ENCODE data around the gene DOLK. TPM values are rescaled to one million over a fixed set of nuclear protein-coding genes. Genes with fewer than 3 reads are reported as not detected.

Gene DOLK
- total RNA-seq, result 11.1 and 12.2 TPM in 2 replicates
- total RNA-seq (2013), result 8.7 TPM
- polyA plus RNA-seq, result 1.9 and 3.0 TPM in 2 replicates
- 18.6 and 21.8 TPM in 2 replicates for polyA minus RNA-seq

- H3K4me2 ChIP-seq (replicated peaks; ENCODE audit: low read depth, low read length, poor library complexity, severe bottlenecking), result peak within 1 kb of the TSS; percentile 91
- H3K4me3 ChIP-seq (ENCODE audit: control extremely low read depth in 1 of 5, extremely low read depth in 1 of 5, insufficient read depth in 1 of 5, low read depth in 2 of 5, low read length in 4 of 5), result peak within 1 kb of the TSS; percentile 64 to 95 (median 84)
- Mint-ChIP-seq H3K4me3 (peak within 1 kb of the TSS; percentile 97), H3K9me3 (ENCODE audit: insufficient read depth) (no peaks in the 10 kb centered on the region), H3K27me3 (no peaks in the 10 kb centered on the region), H3K4me1 (peaks cover 27% of the 10 kb centered on the region), H3K27ac (peak within 1 kb of the TSS; percentile 98)
- peaks cover 44% of the 10 kb centered on the region for H3K79me2 ChIP-seq (ENCODE audit: control insufficient read depth, insufficient read depth, low read length)
- H2AFZ ChIP-seq (ENCODE audit: insufficient read depth, low read depth, low read length, poor library complexity, severe bottlenecking), result peak within 1 kb of the TSS; percentile 87
- H3K27ac ChIP-seq (ENCODE audit: low read length in 2 of 2), result peak within 1 kb of the TSS; percentile 91 to 96
- DNase-seq (peak; percentile 98), ATAC-seq (ENCODE audit: low read depth) (peak; percentile 86)
- POLR2A ChIA-PET, result interaction anchor here (0.7 to 1.1 kb wide), 2 partner anchors 248 to 498 kb away, joined by 3 read pairs; no protein-coding TSS in a partner anchor
- no peaks in the 10 kb centered on the region for H4K20me1 ChIP-seq (ENCODE audit: control insufficient read depth, insufficient read depth, low read length, poor library complexity, severe bottlenecking)
- peak within 1 kb of the TSS; percentile 85 for H3K9ac ChIP-seq (ENCODE audit: low read length)
- WGBS (ENCODE audit: insufficient coverage), result 1% methylated on average over 78 of the region's 86 CpGs
- H3K9me3 ChIP-seq (ENCODE audit: control extremely low read depth in 1 of 3, control insufficient read depth in 2 of 3, insufficient read depth in 1 of 3, low read length in 2 of 3), result no peaks in the 10 kb centered on the region
- no peaks in the 10 kb centered on the region for H3K27me3 ChIP-seq (replicated peaks in 1 of 4; ENCODE audit: control extremely low read depth in 1 of 4, control insufficient read depth in 3 of 4, insufficient read depth in 4 of 4, low read length in 3 of 4)
- H3K36me3 ChIP-seq (replicated peaks in 1 of 2; ENCODE audit: control extremely low read depth in 1 of 2, control insufficient read depth in 1 of 2, extremely low read depth in 1 of 2, insufficient read depth in 2 of 2, low read length in 1 of 2), result peaks cover 0 to 8% of the 10 kb centered on the region in 2 experiments
- CTCF ChIA-PET, result interaction anchor here (0.9 to 1.7 kb wide), 3 partner anchors 20 to 246 kb away, joined by 3 to 8 read pairs (median 3); partner anchors contain the start of genes ENDOG and PKN3
- TF ChIP-seq EZH2 (IDR thresholded peaks at IDR 0.05; ENCODE audit: borderline replicate concordance, insufficient read depth, low read depth, low read length, poor library complexity, severe bottlenecking) (no peak), CTCF (IDR thresholded peaks at IDR 0.05) (no peak)
- intact Hi-C loops (cut with micrococcal nuclease), result loop anchor here (1.0 to 10.0 kb wide), 7 partner anchors 65 to 677 kb away; partner anchors contain the start of genes C9orf50, LRRC8A, NTMT1 and SH3GLB2
- H3K4me1 ChIP-seq (ENCODE audit: control insufficient read depth in 2 of 2, insufficient read depth in 2 of 2, low read length in 2 of 2), result peaks cover 15 to 18% of the 10 kb centered on the region in 2 donors
These were observed at the start of gene DOLK, which contains the start of gene NUP188 for GRCh38 chr9:128947527-128948301. Gene DOLK, minus strand, starts transcription at chr9:128947603. Its CDS starts 300 bp downstream, at chr9:128947303. Gene NUP188, plus strand, starts transcription at chr9:128947699. Its CDS starts 21 bp downstream, at chr9:128947720.

- no peak overlapping the region for H3K4me3 ChIP-seq (ENCODE audit: control extremely low read depth in 1 of 5, extremely low read depth in 1 of 5, insufficient read depth in 1 of 5, low read depth in 2 of 5, low read length in 4 of 5)
- no peak for TF ChIP-seq CTCF (IDR thresholded peaks at IDR 0.05)
- TF ChIP-seq EZH2 (IDR thresholded peaks at IDR 0.05; ENCODE audit: borderline replicate concordance, insufficient read depth, low read depth, low read length, poor library complexity, severe bottlenecking), result no peak
- ChIA-PET CTCF (no interaction called here), POLR2A (no interaction called here)
- Mint-ChIP-seq H3K27ac (no peak overlapping the region), H3K4me3 (no peak overlapping the region), H3K9me3 (ENCODE audit: insufficient read depth) (no peaks in the 10 kb centered on the region), H3K4me1 (no peaks in the 10 kb centered on the region), H3K27me3 (no peaks in the 10 kb centered on the region)
- DNase-seq, result no peak
- intact Hi-C loops (cut with micrococcal nuclease), result no loop called here
- 100% methylated on average over 1 of the region's 5 CpGs for WGBS (ENCODE audit: insufficient coverage)
- no peaks in the 10 kb centered on the region for H3K79me2 ChIP-seq (ENCODE audit: control insufficient read depth, insufficient read depth, low read length)
- H3K9me3 ChIP-seq (ENCODE audit: control extremely low read depth in 1 of 3, control insufficient read depth in 2 of 3, insufficient read depth in 1 of 3, low read length in 2 of 3), result no peaks in the 10 kb centered on the region
- no peak for ATAC-seq (ENCODE audit: low read depth)
- H3K4me2 ChIP-seq (replicated peaks; ENCODE audit: low read depth, low read length, poor library complexity, severe bottlenecking), result no peak overlapping the region
- H4K20me1 ChIP-seq (ENCODE audit: control insufficient read depth, insufficient read depth, low read length, poor library complexity, severe bottlenecking), result no peaks in the 10 kb centered on the region
- no peaks in the 10 kb centered on the region for H3K27me3 ChIP-seq (replicated peaks in 1 of 4; ENCODE audit: control extremely low read depth in 1 of 4, control insufficient read depth in 3 of 4, insufficient read depth in 4 of 4, low read length in 3 of 4)
- no peak overlapping the region for H3K27ac ChIP-seq (ENCODE audit: low read length in 2 of 2)
- peaks cover 0 to 84% of the 10 kb centered on the region in 2 experiments for H3K36me3 ChIP-seq (replicated peaks in 1 of 2; ENCODE audit: control extremely low read depth in 1 of 2, control insufficient read depth in 1 of 2, extremely low read depth in 1 of 2, insufficient read depth in 2 of 2, low read length in 1 of 2)
- no peaks in the 10 kb centered on the region for H3K4me1 ChIP-seq (ENCODE audit: control insufficient read depth in 2 of 2, insufficient read depth in 2 of 2, low read length in 2 of 2)
- no peak overlapping the region for H3K9ac ChIP-seq (ENCODE audit: low read length)
- H2AFZ ChIP-seq (ENCODE audit: insufficient read depth, low read depth, low read length, poor library complexity, severe bottlenecking), result no peak overlapping the region
These were observed 48.4 kb upstream of the DOLK start for GRCh38 chr9:128995791-128996190.
